HL-60/S4 (cell line): ENCODE results near the gene ZSCAN22.

ENCODE experiments used
- in situ Hi-C: fragments of 300-500 bp; cut with MboI; formaldehyde crosslinking; loops from 2 replicates; pipeline ENCODE4 v1.14.3; 2022; ENCODE audit warnings: low sequenced_read_pairs

Gene ZSCAN22

GRCh38 chr19:58350871-58351557, 24.2 kb downstream of the ZSCAN22 start:
- in situ Hi-C loops: no loop called here

- in situ Hi-C loops: no loop called here
Measured at GRCh38 chr19:58351558-58351878, 24.7 kb downstream of the ZSCAN22 start.

GRCh38 chr19:58351990-58352755, 25.4 kb downstream of the ZSCAN22 start:
- in situ Hi-C loops: no loop called here

DNA sequence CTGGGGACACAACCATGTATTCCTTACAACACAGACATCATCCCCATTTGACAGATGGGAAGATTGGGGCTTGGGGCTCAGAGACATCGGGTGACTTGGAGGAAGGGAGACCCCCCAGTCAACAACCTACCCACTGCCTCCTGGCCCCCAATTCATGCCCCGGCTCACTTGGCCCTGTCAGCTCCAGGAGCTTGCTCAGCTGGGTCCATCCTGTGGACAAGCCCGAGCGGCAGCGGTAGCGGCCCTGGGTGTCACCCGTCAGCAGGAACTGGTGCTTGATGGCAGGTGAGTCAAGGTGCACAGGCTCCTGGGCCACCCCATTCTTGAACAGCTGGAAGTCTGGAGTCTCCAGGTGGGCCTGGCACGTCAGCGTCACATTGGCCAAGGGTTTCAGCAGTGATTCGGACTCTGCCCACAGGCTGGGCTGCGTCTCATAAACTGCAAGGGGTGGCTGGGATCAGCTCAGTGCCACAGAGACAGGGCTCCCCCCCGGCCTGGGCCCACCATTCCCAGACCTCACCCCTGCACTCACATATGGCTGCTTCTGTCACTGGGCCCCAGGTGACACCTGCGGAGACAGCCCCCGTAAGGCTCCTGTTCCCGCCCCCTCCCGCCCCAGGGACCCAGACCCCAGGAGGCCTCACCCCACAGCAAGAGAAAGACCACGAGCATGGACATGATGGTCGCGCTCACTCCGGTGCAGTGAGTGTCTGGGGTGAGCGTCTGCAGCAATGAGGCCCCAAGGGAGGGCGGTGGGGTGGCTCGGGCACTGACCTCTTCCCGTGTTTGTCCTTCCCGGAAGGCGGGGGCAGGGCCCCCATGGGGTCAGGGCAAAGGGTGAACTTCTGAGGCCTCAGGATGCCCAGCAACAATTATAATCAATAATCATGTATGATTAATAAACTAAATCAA, 26.2 kb downstream of the ZSCAN22 start, which contains the start of gene A1BG:
TSS of gene A1BG (minus strand) at position 733 of the 912 bp plus-strand sequence. CDS start at position 678, 55 bp downstream.
- in situ Hi-C loops: no loop called here

DNA sequence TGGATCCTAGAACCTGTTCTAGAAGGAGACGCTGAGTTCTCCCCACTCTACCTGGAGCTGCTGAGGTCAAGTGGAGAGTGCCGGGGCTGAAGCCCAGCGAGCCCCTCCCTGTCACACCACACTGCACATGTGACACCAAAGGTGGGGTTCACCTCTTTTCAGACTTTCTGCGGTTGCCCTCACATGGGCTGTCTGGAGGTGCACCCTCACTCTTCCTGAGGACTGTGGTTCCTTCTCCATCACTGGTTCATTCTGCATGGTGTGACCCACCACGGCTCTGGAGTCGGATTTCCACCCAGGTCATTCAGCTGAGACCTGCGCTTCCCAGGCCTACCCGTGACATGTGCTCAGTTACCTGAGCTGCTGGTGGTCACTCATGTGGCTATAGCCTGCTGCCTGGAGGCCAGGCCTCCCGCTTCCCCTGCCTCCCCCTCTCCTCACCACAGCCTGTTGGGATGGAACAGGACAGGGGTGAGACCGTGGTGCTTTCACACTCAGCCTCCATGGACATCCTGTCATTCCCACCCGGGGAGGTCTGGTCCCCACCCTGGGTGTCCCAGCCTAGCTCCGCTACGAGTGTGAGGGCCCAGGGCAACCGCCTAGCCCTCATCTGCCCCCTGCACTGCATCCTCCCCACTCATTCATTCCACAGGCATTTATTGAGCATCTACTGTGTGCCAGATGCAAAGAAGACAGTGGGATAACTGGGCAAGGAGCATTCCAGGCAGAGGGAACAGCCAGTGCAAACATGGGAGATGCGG, 27.1 kb downstream of the ZSCAN22 start:
- in situ Hi-C loops: no loop called here

GRCh38 chr19:58354478-58355030, 27.8 kb downstream of the ZSCAN22 start:
- in situ Hi-C loops: no loop called here

DNA sequence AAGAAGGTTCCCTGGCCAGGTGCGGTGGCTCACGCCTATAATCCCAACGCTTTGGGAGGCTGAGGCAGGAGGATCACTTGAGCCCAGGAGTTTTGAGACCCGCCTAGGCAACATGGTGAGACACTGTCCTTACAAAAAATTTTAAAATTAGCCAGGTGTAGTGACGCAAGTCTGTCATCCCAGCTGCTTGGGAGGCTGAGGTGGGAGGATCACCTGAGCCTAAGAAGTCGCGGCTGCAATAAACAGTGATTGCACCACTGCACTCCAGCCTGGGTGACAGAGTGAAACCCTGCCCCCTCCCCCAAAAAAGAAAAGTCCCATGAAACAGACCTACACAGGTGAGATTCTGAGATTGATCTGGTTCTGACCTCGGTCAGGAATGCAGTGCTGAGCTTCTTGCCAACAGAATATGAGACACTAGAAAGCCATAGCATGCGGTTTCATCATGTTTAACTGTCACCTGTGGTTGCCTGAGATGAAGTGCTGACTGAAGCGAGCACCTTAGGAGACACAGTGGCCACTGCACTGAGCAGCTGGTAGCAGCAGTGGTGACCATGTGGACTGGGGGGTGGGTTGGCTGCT, 28.5 kb downstream of the ZSCAN22 start:
- in situ Hi-C loops: no loop called here

DNA sequence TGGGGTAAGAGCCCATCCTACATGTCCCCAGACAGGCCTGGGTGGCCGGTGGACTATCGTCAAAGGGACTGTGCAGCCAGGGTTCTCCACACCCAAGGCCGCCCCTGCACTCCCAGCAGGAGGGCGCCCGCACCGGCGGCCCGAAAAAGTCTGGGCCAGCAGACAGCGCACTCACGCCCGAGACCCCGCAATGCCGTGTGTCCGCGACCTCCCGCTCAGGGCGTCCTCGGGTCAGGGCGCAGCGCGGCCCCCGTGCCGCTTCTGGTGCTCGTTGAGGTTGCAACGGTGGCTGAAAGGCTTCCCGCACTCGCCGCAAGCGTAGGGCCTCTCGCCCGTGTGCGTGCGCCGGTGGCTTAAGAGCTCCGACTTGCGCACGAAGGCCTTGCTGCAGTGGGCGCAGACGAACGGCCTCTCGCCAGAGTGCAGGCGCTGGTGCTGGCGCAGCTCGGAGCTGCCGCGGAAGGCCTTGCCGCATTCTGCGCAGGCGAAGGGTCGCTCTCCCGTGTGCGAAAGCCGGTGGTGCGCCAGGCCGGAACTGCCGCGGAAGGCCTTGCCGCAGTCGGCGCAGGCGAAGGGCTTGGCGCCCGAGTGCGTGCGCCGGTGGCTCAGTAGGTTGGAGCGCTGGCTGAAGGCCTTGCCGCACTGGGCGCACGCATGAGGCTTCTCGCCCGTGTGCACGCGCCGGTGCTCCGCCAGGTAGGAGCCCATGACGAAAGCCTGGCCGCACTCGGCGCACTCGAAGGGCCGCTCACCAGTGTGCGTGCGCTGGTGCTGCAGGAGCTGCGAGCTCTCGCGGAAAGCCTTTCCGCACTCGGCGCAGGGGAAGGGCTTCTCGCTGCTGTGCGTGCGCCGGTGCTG, 29.3 kb downstream of the ZSCAN22 start:
- in situ Hi-C loops: no loop called here

DNA sequence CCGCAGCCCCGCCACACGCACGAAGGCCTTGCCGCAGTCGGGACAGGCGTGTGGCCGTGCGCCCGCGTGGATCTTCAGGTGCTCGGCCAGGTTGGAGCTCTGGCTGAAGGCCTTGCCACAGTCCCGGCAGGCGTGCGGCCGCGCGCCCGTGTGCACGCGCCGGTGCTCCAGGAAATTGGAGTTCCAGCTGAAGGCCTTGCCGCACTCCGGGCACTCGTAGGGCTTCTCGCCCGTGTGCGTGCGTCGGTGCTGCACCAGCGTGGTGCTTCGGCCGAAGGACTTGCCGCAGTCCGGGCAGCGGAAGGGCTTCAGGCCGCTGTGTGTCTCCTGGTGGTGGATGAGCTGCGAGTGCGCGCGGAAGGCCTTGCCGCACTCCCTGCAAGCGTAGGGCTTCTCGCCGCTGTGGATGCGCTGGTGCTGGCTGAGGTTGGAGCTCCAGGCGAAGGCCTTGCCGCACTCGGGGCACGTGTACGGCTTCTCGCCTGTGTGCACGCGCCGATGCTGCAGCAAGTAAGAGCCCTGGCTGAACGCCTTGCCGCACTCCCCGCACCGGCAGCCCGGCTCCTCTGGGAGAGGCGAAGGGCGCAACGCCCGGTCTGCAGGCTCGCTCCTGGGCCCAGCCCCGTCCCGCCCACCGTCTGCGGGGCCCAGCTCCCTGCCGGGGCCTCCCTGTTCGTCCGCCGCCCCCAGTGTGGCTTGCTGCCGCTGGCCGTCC, 30.1 kb downstream of the ZSCAN22 start:
- in situ Hi-C loops: no loop called here

GRCh38 chr19:58357481-58358145, 30.8 kb downstream of the ZSCAN22 start:
- in situ Hi-C loops: no loop called here

DNA sequence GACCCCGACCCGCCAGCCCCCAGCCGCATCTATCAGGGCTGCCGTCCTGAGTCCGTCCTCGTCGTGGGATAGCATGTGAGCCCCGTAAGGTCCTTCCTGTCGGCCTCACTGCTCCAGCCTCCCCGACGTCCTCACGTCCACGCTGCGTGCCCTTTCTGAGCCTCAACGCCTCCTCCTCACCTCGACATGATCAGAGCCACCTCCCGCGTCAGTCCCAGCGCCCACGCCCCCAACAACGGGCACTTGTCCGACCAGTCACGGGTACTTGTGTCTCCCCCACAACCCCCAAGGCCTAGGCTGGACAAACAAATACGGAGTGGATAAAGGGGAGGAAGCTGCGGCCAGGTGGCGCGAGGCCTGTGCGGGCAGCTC, 35.1 kb downstream of the ZSCAN22 start:
- in situ Hi-C loops: no loop called here

GRCh38 chr19:58362272-58362994, 35.6 kb downstream of the ZSCAN22 start, which contains the start of gene ZNF497:
Gene ZNF497 (minus strand): TSS chr19:58362751. CDS start chr19:58357635, 5,116 bp downstream.
- in situ Hi-C loops: no loop called here

GRCh38 chr19:58364146-58364545, 37.4 kb downstream of the ZSCAN22 start:
- in situ Hi-C loops: no loop called here

- in situ Hi-C loops: no loop called here
Measured at GRCh38 chr19:58366585-58367430, 40.0 kb downstream of the ZSCAN22 start.

GRCh38 chr19:58367698-58368454, 41.1 kb downstream of the ZSCAN22 start:
- in situ Hi-C loops: no loop called here
